IMR-90 (cell line): ENCODE data around the gene ACTN2. TPM values are rescaled to one million over a fixed set of nuclear protein-coding genes. Genes with fewer than 3 reads are reported as not detected.

Source experiments
- ATAC-seq: fragments of 200-7000 bp; cut with Tn5 transposase; 2 replicates; pipeline ENCODE4 v1.9.1; 2020; ENCODE audit warnings: low read depth, mild to moderate bottlenecking, moderate library complexity
- BruUV-seq: library from RNA; stranded (reverse); fragments of 400-500 nt; replicated peaks from 2 replicates; lab custom pipeline; 2021; lab: Mats Ljungman, UMichigan
- CTCF ChIA-PET: fragments of 300-600 bp; formaldehyde crosslinking; extraction: SDS; loops from one replicate; lab custom pipeline; 2021; ENCODE audit warnings: antibody characterized with exemption; lab: Yijun Ruan, JAX
- POLR2A ChIA-PET: fragments of 300-600 bp; sonication (Branson Sonifier 250); formaldehyde crosslinking; loops from one replicate; lab custom pipeline; 2022; ENCODE audit warnings: antibody characterized with exemption; ENCODE audit not compliant: unreplicated experiment; lab: Charles Lee
- DNase-seq: peaks from one replicate; pipeline ENCODE4 v3.0.0; 2013
- H2AFZ ChIP-seq: replicated peaks from 2 replicates; pipeline ENCODE3; 2013; ENCODE audit warnings: low read length, mild to moderate bottlenecking; ENCODE audit not compliant: poor library complexity
- H2AK5ac ChIP-seq: 2 replicates; pipeline ENCODE4 v1.6.1; 2013; ENCODE audit warnings: low read depth, low read length, inconsistent platforms
- H2AK9ac ChIP-seq: replicated peaks from 2 replicates; pipeline ENCODE3; 2013; ENCODE audit warnings: mild to moderate bottlenecking, low read depth, low read length, moderate library complexity; ENCODE audit not compliant: poor library complexity
- H2BK120ac ChIP-seq: 2 replicates; pipeline ENCODE4 v1.6.1; 2013; ENCODE audit warnings: low read depth, low read length, inconsistent platforms
- H2BK15ac ChIP-seq: 3 replicates; pipeline ENCODE4 v1.6.1; 2013; ENCODE audit warnings: low read depth, low read length, inconsistent platforms
- H2BK20ac ChIP-seq: 2 replicates; pipeline ENCODE4 v1.6.1; 2013; ENCODE audit warnings: low read depth, mild to moderate bottlenecking, inconsistent platforms, low read length, moderate library complexity
- H2BK5ac ChIP-seq: 2 replicates; pipeline ENCODE4 v1.6.1; 2013; ENCODE audit warnings: mild to moderate bottlenecking, low read depth, low read length, inconsistent platforms; ENCODE audit not compliant: poor library complexity, severe bottlenecking
- H3K14ac ChIP-seq: replicated peaks from 2 replicates; pipeline ENCODE4 v1.6.1; 2013; ENCODE audit warnings: low read depth, low read length, inconsistent platforms
- H3K18ac ChIP-seq: 2 replicates; pipeline ENCODE4 v1.6.1; 2013; ENCODE audit warnings: low read depth, low read length, control low read depth
- H3K23ac ChIP-seq: 2 replicates; pipeline ENCODE4 v1.6.1; 2013; ENCODE audit warnings: low read depth, low read length, inconsistent platforms
- H3K27ac ChIP-seq: 2 replicates; pipeline ENCODE4 v1.5.1; 2013; ENCODE audit warnings: mild to moderate bottlenecking, control low read depth, low read length; ENCODE audit not compliant: insufficient read depth
- H3K27me3 ChIP-seq: 2 replicates; pipeline ENCODE4 v1.6.1; 2013; ENCODE audit warnings: low read length; ENCODE audit not compliant: control insufficient read depth, insufficient read depth
- H3K36me3 ChIP-seq: 2 replicates; pipeline ENCODE4 v1.6.1; 2013; ENCODE audit warnings: low read length, mixed read lengths; ENCODE audit not compliant: control insufficient read depth, insufficient read depth
- H3K4ac ChIP-seq: 2 replicates; pipeline ENCODE4 v1.6.1; 2013; ENCODE audit warnings: low read depth, low read length, inconsistent platforms
- H3K4me1 ChIP-seq: 2 replicates; pipeline ENCODE4 v1.6.1; 2013; ENCODE audit warnings: low read length, mixed read lengths; ENCODE audit not compliant: control insufficient read depth, insufficient read depth
- H3K4me2 ChIP-seq: 2 replicates; pipeline ENCODE4 v1.6.1; 2013; ENCODE audit warnings: low read depth, mild to moderate bottlenecking, control low read depth, low read length, moderate library complexity
- H3K4me3 ChIP-seq: 2 replicates; pipeline ENCODE4 v1.5.1; 2013; ENCODE audit warnings: low read depth, mild to moderate bottlenecking, control low read depth, low read length, moderate library complexity; ENCODE audit not compliant: insufficient read depth
- H3K56ac ChIP-seq: 2 replicates; pipeline ENCODE4 v1.6.1; 2013; ENCODE audit warnings: low read length, inconsistent platforms; ENCODE audit not compliant: insufficient read depth; ENCODE audit errors: extremely low read depth
- H3K79me1 ChIP-seq, 2 experiments: 2 replicates each; pipeline ENCODE4 v1.6.1; 2013; ENCODE audit warnings: low read length in 2 of 2, inconsistent platforms in 1 of 2, low read depth in 1 of 2
- H3K9ac ChIP-seq: 2 replicates; pipeline ENCODE4 v1.6.1; 2013; ENCODE audit warnings: low read depth, low read length, control low read depth
- H3K9me1 ChIP-seq: 2 replicates; pipeline ENCODE4 v1.6.1; 2013; ENCODE audit warnings: low read length, inconsistent platforms; ENCODE audit not compliant: insufficient read depth
- H3K9me3 ChIP-seq: 2 replicates; pipeline ENCODE4 v1.6.1; 2013; ENCODE audit warnings: low read length; ENCODE audit not compliant: control insufficient read depth, insufficient read depth
- H4K20me1 ChIP-seq: 2 replicates; pipeline ENCODE4 v1.6.1; 2013; ENCODE audit warnings: low read length, inconsistent platforms; ENCODE audit not compliant: insufficient read depth
- H4K5ac ChIP-seq: 2 replicates; pipeline ENCODE4 v1.6.1; 2013; ENCODE audit warnings: mild to moderate bottlenecking, low read depth, low read length, control low read depth
- H4K8ac ChIP-seq, 2 experiments: 2 replicates each; pipeline ENCODE4 v1.6.1; 2013; ENCODE audit warnings: low read depth in 2 of 2, low read length in 2 of 2, control low read depth in 1 of 2, inconsistent platforms in 1 of 2
- H4K91ac ChIP-seq: 2 replicates; pipeline ENCODE4 v1.6.1; 2013; ENCODE audit warnings: low read depth, low read length, inconsistent platforms; ENCODE audit not compliant: insufficient read depth
- CHD1 ChIP-seq: IDR thresholded peaks from 2 replicates; pipeline ENCODE4 v1.6.1; 2012; ENCODE audit warnings: low read depth, low read length, improper control_type of control experiment
- FOS ChIP-seq: fragments of 150-350 bp; IDR thresholded peaks from 2 replicates; pipeline ENCODE4 v1.6.1; 2016; ENCODE audit warnings: low read depth, low read length
- MAFK ChIP-seq: IDR thresholded peaks from 2 replicates; pipeline ENCODE4 v1.6.1; 2012; ENCODE audit warnings: low read depth, low read length, improper control_type of control experiment
- MAZ ChIP-seq: IDR thresholded peaks from 2 replicates; pipeline ENCODE4 v1.6.1; 2012; ENCODE audit warnings: low read depth, mild to moderate bottlenecking, low read length, improper control_type of control experiment, moderate library complexity, borderline replicate concordance
- NFE2L2 ChIP-seq: fragments of 150-350 bp; IDR thresholded peaks from 2 replicates; pipeline ENCODE4 v1.6.1; 2016; ENCODE audit warnings: low read depth, mild to moderate bottlenecking, low read length
- RCOR1 ChIP-seq: IDR thresholded peaks from 2 replicates; pipeline ENCODE4 v1.6.1; 2012; ENCODE audit warnings: mild to moderate bottlenecking, low read length, improper control_type of control experiment; ENCODE audit not compliant: insufficient replicate concordance
- RFX5 ChIP-seq: IDR thresholded peaks from 2 replicates; pipeline ENCODE4 v1.8.0; 2012; ENCODE audit warnings: low read depth, mild to moderate bottlenecking, low read length, moderate library complexity
- SMC3 ChIP-seq: fragments of 150-350 bp; IDR thresholded peaks from 2 replicates; pipeline ENCODE4 v1.6.1; 2016; ENCODE audit warnings: low read depth, mild to moderate bottlenecking, antibody characterized with exemption, low read length, moderate library complexity
- WGBS, 2 experiments: methylation state at CpG; one replicate each; pipeline versions ENCODE4 v1.1.5 to v1.1.7; 2013; ENCODE audit warnings: missing lambda C conversion rate in 2 of 2; ENCODE audit not compliant: insufficient read length in 1 of 2; ENCODE audit errors: extremely low coverage in 2 of 2; 5-methylcytosine and 5-hydroxymethylcytosine counted together
- dilution Hi-C: fragments of 300-500 bp; cut with HindIII; formaldehyde crosslinking; loops from one replicate; pipeline ENCODE4 v1.14.3; 2018; ENCODE audit warnings: low sequenced_read_pairs; ENCODE audit not compliant: unreplicated experiment
- in situ Hi-C: fragments of 300-500 bp; cut with MboI; formaldehyde crosslinking; loops from 3 replicates; pipeline ENCODE4 v1.14.3; 2019; ENCODE audit warnings: low sequenced_read_pairs, inconsistent platforms, mixed read lengths
- intact Hi-C: fragments of 100-400 bp; cut with micrococcal nuclease; formaldehyde crosslinking; loops from 2 replicates; pipeline ENCODE4 v1.10.0; 2022
- polyA plus RNA-seq, 3 experiments: library from polyadenylated mRNA; depleted of rRNA; stranded (reverse); fragments of >200 nt; gene quantifications; 2 replicates each; pipeline ENCODE4 v1.2.3, GENCODE V29; 2012; ENCODE audit warnings: low replicate concordance in 1 of 3
- total RNA-seq: library from RNA; depleted of rRNA; stranded (reverse); fragments of >200 nt; gene quantifications from 2 replicates; pipeline ENCODE4 v1.2.3, GENCODE V29; 2012
- TF ChIP-seq, protein P1 (sequence below): fragments of 150-350 bp; IDR thresholded peaks from 2 replicates; pipeline ENCODE4 v1.6.1; 2017; ENCODE audit warnings: mild to moderate bottlenecking, antibody characterized with exemption, low read length, low read depth
- TF ChIP-seq, protein P2 (sequence below): fragments of 150-350 bp; IDR thresholded peaks from 2 replicates; pipeline ENCODE4 v1.6.1; 2016; ENCODE audit warnings: low read depth, mild to moderate bottlenecking, low read length, moderate library complexity, borderline replicate concordance

Gene ACTN2
- total and polyA plus RNA-seq, 2 of the 4 experiments (the other 2 are of a cell fraction): under 0.01 TPM; not detected in 1

DNA sequence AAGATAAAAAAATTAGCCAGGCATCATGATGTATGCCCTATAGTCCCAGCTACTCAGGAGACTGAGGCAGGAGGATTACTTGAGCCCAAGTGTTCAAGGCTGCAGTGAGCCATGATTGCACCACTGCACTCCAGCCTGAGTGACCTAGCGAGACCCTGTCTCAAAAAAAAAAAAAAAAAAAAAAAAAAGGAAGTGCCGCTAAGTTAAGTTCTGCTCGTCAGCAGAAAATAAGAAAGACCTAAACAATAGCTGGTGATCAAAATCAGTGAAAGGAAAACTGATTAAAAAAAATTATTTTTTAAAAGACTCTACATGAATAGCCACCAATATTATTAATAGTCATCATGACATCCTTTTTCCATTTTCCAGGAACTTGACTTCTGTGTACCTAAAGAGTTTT, 64.6 kb downstream of the ACTN2 start:
- H3K9ac ChIP-seq: no peak overlapping the region
- no peak overlapping the region for H4K8ac ChIP-seq
- no CpG with 5 or more reads among the region's 3 CpGs for WGBS, 2 experiments
- H3K36me3 ChIP-seq: no peaks in the 10 kb centered on the region
- H3K14ac ChIP-seq: no peak overlapping the region
- no peaks in the 10 kb centered on the region for H3K27me3 ChIP-seq
- H3K4me3 ChIP-seq: no peak overlapping the region
- H3K9me3 ChIP-seq: no peaks in the 10 kb centered on the region
- no peak overlapping the region for H3K4me2 ChIP-seq
- ATAC-seq (no peak), DNase-seq (no peak)
- dilution Hi-C loops (no loop called here), intact Hi-C loops (loop anchor here (10.0 kb wide), 1 partner anchor 136 kb away; no protein-coding TSS in a partner anchor), in situ Hi-C loops (loop anchor here (10.0 to 25.0 kb wide), 2 partner anchors 636 to 814 kb away; no protein-coding TSS in a partner anchor)
- H3K79me1 ChIP-seq: no peaks in the 10 kb centered on the region
- TF ChIP-seq RFX5 (no peak), SMC3 (no peak), NFE2L2 (no peak), MAFK (no peak), MAZ (no peak), FOS (no peak), RCOR1 (no peak), CHD1 (no peak)
- TF ChIP-seq, protein P1, sequence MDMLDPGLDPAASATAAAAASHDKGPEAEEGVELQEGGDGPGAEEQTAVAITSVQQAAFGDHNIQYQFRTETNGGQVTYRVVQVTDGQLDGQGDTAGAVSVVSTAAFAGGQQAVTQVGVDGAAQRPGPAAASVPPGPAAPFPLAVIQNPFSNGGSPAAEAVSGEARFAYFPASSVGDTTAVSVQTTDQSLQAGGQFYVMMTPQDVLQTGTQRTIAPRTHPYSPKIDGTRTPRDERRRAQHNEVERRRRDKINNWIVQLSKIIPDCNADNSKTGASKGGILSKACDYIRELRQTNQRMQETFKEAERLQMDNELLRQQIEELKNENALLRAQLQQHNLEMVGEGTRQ: no peak
- TF ChIP-seq, protein P2, sequence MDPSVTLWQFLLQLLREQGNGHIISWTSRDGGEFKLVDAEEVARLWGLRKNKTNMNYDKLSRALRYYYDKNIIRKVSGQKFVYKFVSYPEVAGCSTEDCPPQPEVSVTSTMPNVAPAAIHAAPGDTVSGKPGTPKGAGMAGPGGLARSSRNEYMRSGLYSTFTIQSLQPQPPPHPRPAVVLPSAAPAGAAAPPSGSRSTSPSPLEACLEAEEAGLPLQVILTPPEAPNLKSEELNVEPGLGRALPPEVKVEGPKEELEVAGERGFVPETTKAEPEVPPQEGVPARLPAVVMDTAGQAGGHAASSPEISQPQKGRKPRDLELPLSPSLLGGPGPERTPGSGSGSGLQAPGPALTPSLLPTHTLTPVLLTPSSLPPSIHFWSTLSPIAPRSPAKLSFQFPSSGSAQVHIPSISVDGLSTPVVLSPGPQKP: no peak
- no peak overlapping the region for H3K4ac ChIP-seq
- H2BK15ac ChIP-seq: no peak overlapping the region
- no peak overlapping the region for H3K23ac ChIP-seq
- H2BK120ac ChIP-seq: no peak overlapping the region
- no peak overlapping the region for H4K5ac ChIP-seq
- no peak overlapping the region for H2BK5ac ChIP-seq
- H2BK20ac ChIP-seq: no peak overlapping the region
- H3K18ac ChIP-seq: no peak overlapping the region
- H4K91ac ChIP-seq: no peak overlapping the region
- no peaks in the 10 kb centered on the region for H3K4me1 ChIP-seq
- CTCF ChIA-PET: interaction anchor here (0.6 to 1.4 kb wide), 2 partner anchors 8 to 9 kb away, joined by 3 to 4 read pairs; no protein-coding TSS in a partner anchor
- H3K56ac ChIP-seq: no peak overlapping the region
- no TSS peak for BruUV-seq
- no peaks in the 10 kb centered on the region for H4K20me1 ChIP-seq
- POLR2A ChIA-PET: no interaction called here
- no peak overlapping the region for H2AK9ac ChIP-seq
- no peak overlapping the region for H3K27ac ChIP-seq
- no peak overlapping the region for H2AK5ac ChIP-seq
- no peaks in the 10 kb centered on the region for H3K9me1 ChIP-seq
- no peak overlapping the region for H2AFZ ChIP-seq
